GM19372 (cell line): ENCODE data around the gene MGST2.

ENCODE experiments used
- ATAC-seq: cut with Tn5 transposase; IDR thresholded peaks from one replicate; pipeline ENCODE4 v1.9.1; 2021; ENCODE audit warnings: mild to moderate bottlenecking, low read depth, moderate library complexity; ENCODE audit not compliant: unreplicated experiment

Gene MGST2

GRCh38 chr4:139669335-139669734, 3.7 kb downstream of the MGST2 start:
- no peak for ATAC-seq

GRCh38 chr4:139669890-139670289, 4.3 kb downstream of the MGST2 start:
- no peak for ATAC-seq

- no peak for ATAC-seq
Observed at GRCh38 chr4:139670775-139671174, 5.2 kb downstream of the MGST2 start.

- no peak for ATAC-seq
Observed at GRCh38 chr4:139672215-139672614, 6.6 kb downstream of the MGST2 start.

GRCh38 chr4:139672732-139673131, 7.1 kb downstream of the MGST2 start:
- no peak for ATAC-seq

GRCh38 chr4:139674875-139675550, 9.4 kb downstream of the MGST2 start:
- ATAC-seq, result no peak

- ATAC-seq, result no peak
Observed at GRCh38 chr4:139675651-139676050, 10.0 kb downstream of the MGST2 start.

GRCh38 chr4:139676365-139676764, 10.7 kb downstream of the MGST2 start:
- no peak for ATAC-seq

GRCh38 chr4:139676913-139677585, 11.4 kb downstream of the MGST2 start:
- no peak for ATAC-seq

GRCh38 chr4:139682309-139682708, 16.7 kb downstream of the MGST2 start:
- no peak for ATAC-seq

- ATAC-seq, result no peak
Observed at GRCh38 chr4:139682741-139683151, 17.1 kb downstream of the MGST2 start.

- no peak for ATAC-seq
Observed at GRCh38 chr4:139684351-139684750, 18.7 kb downstream of the MGST2 start.

GRCh38 chr4:139685180-139685579, 19.6 kb downstream of the MGST2 start:
- no peak for ATAC-seq

- ATAC-seq, result no peak
Observed at GRCh38 chr4:139686130-139686529, 20.5 kb downstream of the MGST2 start.

- ATAC-seq, result no peak
Observed at GRCh38 chr4:139686988-139687387, 21.4 kb downstream of the MGST2 start.

- ATAC-seq, result no peak
Observed at GRCh38 chr4:139689093-139689722, 23.6 kb downstream of the MGST2 start.

- no peak for ATAC-seq
Observed at GRCh38 chr4:139690419-139690818, 24.8 kb downstream of the MGST2 start.

GRCh38 chr4:139692309-139693012, 26.8 kb downstream of the MGST2 start:
- no peak for ATAC-seq

- ATAC-seq, result no peak
Observed at GRCh38 chr4:139694522-139695107, 29.0 kb downstream of the MGST2 start.

- ATAC-seq, result no peak
Observed at GRCh38 chr4:139696491-139696890, 30.9 kb downstream of the MGST2 start.
